HG03108 (cell line): Measurements from ENCODE around the gene ILDR1.

Source experiments
- ATAC-seq: cut with Tn5 transposase; IDR thresholded peaks from one replicate; pipeline ENCODE4 v1.9.1; 2021; ENCODE audit warnings: moderate library complexity; ENCODE audit not compliant: unreplicated experiment

Gene ILDR1

DNA sequence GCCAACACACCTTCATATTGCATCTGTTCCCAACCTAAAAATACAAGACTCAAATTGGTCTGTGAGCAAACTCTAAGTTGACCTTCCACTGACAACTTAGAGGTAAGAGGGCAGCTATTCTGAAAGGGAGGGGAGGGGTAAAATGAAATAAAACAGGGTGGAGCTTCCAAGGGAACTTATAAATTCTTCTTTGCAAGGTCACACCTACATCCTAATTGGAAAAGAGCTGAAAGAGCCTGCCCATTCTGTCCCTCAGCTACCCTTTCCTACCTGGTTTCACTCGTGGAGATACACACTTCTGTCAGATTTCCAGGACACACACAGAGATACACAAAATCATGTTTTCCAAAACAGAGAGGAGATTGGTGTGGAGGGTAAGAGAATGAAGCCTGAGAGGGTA lies 1.0 kb downstream of the ILDR1 start:
- ATAC-seq = no peak

DNA sequence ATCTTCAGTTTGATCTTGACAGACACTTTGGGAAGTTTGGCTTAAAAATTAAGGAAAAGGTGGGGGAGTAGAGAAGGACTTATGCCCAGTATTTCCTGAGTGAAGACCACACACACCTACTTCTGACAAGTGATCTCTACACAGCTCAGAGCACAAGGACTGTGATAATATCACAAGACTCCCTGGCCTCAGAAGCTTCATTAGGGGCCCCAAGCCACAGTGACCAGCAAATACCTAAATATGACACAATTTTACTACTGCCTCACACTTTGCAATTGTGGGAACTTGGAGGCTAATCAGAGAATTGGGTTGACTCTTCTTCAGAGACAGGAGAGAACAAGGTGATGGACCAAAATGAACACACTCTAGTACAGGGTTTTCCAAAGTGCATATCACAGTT lies 2.6 kb downstream of the ILDR1 start:
- ATAC-seq = no peak

DNA sequence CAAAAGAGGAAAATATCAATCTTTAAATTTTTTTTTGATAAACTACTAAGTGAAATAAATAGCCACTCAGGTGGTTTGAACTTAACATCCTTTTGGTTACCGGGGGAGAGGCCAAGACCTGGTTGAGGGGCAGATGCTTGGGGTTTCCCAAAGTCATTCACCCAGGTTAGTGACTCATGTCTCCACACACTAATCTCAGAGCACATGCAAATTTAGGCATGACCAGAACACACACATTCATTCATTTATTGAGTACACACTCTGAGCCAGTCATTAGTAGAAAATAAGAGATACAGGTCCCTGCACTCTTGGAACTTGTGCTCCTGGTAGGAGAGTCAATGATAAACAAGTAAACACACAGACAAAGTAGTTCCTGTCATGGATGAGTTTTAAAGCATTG lies 7.3 kb downstream of the ILDR1 start:
- peak; percentile 73 for ATAC-seq

DNA sequence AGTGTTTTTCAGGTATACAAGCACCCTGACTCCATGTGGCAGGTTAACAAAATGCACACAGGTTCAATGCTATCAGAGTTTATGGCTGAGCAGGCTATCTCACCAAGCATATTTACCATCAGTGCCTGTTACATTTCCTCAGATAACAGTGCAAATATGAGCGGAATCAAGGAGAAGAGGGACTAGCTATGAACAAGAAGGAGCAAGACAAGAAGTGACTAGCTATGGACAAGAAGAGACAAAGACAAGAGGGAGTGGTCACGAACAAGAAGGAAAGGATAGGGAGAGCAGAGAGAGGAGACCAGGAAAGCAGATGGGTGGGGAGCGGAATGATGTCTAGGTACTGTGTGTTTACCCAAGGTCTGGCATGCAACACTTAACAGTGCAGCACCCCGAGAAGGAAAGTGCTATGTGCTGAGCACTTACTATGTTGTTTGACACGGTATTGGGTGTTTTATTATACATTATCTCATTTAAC lies 8.6 kb downstream of the ILDR1 start:
- ATAC-seq = no peak

DNA sequence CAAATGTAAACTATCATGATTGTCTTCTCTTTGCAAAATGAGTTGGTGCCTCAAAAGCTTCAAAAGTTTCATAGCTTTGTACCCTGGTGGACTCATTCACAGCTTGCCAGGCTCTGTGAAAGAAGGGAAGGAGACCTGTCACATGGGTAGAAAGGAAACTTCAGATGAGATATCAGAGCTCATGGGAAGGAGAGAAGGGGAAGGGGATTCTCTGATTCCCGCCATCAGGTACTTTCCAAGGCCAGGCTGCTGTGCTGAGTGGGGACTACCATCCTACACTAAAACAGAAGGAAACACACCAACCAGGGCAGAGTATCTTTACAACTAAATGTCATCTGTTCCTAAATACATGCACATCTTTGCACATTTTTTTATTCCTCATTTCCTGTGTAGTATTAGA lies 9.2 kb downstream of the ILDR1 start:
- ATAC-seq = no peak

DNA sequence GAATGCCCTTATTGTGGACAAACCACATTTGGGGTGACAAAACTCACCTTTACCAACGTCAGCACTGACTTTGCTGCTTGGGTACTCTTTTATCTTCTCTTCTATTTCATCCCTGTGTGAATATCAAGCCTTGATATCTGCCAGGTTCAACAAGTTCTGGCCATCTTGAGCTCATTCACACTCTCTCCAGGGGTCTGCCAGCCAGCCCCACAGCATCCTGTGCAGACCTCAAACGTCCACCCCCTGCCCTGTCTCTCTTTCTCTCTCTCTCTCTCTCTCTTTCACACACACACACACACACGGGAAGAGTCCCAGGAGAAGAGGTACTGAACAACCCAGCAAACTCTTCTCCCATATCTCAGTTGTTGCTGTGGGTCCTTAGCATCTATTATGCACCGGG lies 10.7 kb downstream of the ILDR1 start:
- no peak for ATAC-seq

DNA sequence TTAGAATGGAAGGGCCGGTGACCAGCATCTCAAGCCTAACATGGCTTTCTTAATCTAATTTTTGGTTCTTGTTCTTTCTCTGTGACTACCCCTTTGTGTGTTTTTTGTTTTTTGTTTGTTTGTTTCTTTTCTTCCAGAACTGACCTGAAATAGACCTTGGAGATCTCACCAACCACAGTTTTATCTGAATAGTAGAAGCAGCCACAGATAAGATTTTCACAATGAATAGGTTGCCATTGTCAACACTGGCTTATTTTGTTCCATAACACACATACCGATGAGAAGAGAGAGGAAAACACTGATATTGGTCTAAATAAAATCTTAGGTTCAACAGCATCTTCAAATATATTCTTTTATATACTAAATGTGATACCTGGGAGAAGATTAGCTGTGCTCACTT lies 11.5 kb downstream of the ILDR1 start:
- no peak for ATAC-seq

DNA sequence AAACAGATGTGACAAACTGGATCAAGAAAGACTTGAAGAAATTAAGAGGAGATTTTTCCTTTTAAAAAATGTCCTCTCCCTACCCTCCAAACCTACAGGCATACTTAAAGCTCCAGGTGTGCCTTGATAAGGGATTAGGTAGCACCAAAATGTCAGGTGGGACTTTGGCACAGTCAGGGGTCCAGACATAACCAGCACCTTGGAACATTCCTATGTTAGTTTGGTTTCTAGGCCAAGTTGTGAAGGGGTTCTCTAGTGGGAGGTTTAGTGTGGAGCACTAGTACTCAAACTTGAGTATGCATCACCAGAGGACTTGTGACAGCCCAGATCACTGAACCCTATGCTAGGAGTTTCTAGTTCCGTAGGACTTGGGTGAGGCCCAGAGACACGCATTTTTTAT lies 13.9 kb downstream of the ILDR1 start:
- no peak for ATAC-seq

DNA sequence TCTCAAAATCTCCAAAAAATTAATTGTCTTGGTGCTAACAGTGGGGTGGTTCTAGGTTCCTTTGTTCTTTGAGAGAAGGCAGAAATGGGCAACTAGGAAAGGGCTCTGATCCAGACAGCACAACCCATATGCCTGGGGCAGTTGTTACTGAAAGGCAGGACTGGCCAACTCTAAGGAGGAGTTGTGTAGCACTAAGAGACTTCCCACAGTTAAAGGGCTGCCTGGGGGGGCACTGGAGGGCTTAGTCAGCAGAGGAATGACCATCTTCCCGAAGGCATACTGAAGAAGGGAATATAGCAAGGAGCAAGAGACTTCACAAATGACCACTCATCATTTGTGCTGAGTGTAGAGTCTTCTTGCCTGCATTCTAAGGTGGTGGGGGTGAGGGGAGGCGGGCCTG lies 15.8 kb downstream of the ILDR1 start:
- ATAC-seq = no peak

DNA sequence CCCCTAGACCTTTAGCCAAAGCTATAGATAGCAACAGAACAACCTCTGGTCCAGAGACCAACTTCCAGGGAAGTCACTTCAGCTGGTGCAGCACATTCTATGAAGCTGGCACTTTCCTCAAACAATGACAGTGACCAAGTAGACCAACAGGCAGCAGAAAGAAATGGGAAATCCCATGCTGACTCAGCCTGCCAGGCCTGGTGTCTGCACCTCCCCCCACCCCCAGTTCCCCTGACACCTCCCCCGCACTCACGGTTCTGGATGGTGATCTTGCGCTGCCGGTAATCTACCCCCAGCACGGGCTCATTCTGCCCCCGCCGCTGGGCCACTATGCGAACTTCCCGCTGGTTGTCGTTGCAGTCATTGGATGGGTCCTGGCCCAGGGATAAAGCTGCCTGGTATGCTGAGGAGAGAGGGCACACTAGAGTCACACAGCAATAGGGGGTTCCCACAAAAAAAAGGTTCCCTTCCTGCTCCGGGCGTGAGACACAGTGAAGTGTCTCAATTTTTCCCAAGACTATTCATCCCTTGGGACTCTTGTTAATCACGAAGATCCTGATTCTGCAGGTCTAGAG lies 17.0 kb downstream of the ILDR1 start:
- peak; percentile 29 for ATAC-seq

DNA sequence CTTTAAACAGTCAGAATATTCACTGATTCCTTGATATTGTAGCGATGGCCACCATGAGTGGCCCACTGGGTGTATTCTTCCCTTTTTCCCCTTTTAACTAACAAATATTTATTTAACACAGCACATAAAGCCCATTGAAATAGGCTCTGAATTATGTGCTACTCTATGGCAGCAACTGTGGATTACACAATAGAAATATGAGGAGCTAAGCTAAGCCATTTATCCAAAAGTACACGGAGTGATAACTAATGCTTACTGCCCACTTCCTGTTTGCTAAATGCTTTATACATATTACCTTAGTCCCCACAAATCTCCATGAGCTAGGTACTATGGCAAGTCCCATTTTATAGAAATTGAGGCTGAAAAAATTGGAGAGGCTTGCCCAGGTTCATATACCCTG lies 17.9 kb downstream of the ILDR1 start:
- ATAC-seq = no peak

DNA sequence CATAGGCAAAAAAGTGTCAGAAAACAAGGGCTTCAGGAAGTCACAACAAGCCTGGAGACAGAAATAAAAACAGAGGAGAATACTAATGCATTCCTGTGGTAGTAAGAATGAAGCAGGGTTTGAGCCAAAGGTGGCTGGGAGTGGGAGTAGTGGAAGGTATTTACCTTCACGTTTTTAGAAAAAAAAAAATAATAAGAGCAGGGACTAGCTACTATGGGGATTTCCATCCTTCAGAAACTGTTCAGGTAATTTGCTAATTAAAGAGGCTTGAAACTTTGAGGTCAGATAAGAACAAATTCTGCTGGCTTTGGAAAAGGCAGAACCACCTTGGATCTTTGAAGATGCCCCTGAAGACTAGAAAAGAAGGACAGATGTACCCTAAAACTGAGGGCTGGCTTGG lies 18.4 kb downstream of the ILDR1 start:
- no peak for ATAC-seq

DNA sequence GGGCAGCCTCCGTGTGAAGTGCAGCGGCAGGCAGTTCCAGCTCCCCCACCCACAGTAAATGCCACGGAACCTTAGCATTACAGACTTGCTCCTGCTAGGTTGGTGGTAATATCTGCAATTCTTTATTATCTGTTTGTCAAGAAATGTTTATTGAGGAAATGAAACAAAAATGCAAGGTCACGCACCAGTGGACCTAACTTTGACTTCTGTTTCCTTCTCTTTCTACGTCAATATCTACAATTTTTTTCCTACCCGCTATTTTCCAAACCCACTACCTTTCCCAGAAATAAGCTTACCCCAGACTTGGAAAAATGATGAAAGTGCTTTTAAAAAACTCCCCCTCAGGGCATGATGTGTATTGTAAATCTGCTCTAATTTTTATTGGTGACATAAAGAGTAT lies 18.9 kb downstream of the ILDR1 start:
- no peak for ATAC-seq

DNA sequence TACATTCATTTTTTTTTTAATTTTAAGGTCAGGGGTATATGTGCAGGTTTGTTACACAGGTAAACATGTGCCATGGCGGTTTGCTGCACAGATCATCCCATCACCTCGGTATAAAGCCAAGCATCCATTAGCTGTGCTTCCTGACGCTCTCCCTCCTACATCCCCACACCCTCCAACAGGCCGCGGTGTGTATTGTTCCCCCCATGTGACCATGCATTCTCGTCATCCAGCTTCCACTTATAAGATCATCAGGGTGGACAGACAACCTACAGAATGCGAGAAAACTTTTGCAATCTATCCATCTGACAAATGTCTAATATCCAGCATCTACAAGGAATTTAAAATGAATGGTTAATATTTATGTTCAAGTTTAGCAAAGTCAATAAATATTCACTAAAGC lies 19.4 kb downstream of the ILDR1 start:
- no peak for ATAC-seq

DNA sequence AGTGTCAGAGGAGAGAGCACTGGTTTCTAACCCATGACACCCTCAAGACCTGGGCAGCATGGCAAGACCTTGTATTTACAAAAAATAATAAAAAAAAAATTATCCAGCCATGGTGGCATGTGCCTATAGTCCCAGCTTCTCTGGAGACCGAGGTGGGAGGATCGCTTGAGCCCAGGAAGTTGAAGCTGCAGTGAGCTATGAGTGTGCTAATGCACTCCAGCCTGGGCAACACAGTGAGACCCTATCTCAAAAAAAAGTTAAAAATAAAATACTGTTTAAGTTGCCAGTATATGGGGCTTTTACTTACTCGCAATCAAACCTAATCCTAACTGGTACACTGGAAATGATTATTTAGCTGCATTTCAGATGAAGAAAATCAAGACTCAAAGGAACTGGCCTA lies 20.2 kb downstream of the ILDR1 start:
- ATAC-seq = no peak

DNA sequence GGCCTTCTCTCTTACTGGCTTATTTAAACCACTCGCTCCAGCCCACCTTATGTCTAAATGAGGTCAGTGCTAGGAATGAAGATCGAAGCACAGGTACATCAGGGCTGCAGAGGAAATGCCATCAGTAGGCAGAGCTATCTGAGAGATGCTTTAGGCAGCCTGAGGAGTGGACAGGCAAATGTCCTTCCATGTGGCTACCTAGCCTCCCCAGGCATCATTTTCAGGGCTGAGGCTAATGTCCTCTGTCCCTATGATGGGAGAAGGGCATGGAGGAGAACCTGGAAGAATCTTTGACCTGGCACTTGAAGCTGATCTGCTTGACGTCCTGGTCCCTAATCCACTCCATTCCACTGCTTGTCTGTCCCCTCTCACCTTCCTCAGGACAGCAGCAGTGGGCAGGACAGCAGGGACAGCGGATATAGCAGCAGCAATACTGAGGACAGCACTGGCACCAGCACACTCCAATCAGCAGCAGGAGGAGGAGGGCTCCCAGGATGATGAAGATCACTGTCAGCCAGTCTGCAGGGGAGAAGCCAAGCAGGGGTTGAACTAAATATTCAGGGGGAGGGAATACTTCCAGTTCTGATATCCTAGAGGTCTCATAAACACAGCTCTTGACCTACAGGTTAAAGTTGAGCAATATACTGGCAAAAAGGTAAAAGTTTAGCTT lies 21.0 kb downstream of the ILDR1 start:
- no peak for ATAC-seq

DNA sequence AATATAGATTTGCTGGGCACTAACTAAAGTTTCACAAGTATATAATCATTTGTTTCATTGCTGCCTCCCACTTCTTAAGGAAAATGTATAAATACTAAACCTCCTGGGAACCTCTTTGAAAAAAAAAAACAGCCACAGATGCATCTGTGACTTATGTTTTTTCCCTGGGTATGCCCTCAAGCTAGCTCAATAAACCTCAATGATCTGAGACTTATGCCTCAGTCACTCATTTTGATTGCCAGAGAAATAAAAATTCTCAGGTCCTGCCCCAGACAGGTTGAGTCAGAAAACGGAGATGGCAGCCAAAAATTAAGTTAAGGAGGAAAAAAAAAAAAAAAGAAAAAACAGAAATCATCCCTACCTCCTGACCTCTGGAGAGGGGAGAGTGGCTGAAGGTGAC lies 22.1 kb downstream of the ILDR1 start:
- ATAC-seq = no peak

DNA sequence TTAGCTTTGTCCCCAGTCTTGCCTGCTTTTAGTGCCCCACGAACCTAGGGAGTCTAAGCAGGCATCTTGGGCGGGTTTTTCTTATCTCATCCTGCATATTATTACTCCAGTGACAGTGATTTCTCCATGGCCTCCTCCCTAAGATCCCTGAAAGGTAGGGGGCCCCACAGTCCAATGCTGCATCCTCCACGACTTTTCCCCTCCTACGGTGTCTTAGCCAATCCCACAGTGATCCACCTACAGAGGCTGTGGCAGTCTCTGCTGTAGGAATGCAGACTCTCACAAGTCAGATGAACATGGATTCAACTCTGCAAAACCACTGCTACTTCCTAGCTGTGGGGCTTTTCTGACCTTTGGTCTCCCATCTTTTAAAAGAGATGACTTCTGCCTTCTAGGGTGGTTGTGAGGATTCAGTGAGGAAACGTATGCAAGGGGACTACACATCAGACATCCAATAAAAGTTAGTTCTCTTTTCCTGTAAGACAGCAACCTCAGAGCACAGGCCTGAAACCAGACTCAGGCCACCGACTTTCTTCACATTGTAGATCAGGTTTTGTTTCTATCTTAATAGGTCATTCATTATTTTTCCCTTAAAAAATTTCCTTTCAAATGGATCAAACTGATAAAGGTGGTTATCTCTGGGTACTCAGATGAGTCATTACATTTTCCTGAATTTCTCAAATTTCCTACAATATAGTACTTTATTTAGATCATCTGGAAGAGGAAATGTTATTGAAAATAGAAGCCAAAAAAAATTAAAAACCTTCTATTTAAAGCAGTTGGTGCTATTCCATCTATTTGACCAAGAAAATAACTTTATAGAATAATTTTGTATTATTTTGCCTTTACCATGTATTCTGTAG lies 23.2 kb downstream of the ILDR1 start:
- ATAC-seq = no peak

DNA sequence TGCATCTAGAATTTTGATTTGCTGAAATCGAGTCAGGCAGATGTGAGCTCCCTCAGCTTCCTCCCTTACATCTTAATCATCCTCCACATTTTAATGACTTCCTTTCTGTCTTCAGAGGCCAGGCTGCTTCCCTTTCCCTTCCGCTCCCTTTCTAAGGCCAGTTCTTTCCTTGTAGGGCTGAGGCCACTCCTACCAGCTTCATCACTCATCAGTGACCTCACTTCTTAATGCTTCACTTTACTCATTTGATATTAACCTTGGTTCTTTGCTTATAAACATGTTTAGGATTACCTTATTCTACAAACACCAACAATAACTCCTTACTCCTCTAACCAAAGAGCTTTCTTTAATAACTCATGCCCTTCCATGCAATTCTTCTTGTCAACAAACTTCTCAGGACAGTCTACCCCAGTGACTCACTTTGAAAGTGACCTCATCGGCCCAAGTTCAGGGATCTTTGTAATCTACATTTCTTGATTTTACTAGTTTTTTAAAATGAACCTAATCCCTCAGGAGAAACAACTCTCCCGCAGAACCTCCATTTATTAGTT lies 23.9 kb downstream of the ILDR1 start:
- ATAC-seq = no peak

DNA sequence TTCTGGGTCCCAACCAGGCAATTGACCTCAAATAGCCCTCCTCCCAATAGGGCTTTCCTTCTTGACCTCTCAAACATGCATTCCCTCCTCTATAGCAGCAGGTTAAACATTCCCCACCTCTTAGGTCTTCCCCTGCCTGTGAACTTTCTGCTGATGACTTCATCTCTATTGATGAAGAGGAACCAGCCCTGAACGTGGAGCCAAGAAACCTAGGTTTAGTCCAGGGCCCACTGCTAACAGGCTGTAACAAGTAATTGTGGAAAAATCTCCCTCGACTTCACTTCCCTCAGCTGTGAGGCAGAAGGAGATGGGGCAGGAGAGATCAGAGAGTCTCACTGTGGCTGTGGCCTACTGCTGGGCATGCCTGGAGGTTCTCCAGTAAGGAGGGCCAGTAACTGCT lies 24.7 kb downstream of the ILDR1 start:
- ATAC-seq = no peak

DNA sequence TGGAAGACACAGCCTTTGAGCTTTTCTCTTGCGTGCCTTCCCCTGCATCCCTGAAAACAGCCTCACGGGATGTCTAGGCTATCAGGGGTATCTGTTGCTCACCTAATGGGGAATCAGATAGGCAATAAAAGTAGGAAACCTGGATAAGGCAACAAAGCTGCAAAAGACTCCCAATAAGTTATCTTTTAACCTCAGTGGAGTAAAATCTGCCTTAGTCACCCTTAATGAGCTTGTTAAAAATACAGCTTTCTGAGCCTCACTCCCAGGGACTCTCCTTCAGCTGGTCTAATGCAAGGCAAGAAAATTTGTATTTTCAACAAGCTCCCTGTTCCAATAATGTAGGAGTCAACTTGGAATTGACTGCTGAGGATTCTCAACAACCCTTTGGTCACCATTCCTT lies 25.6 kb downstream of the ILDR1 start:
- no peak for ATAC-seq
